Inferior parietal cortex (tissue), 1 donor: ENCODE measurements around the gene NEK4.

Experiments
- DNase-seq: peaks from one replicate; pipeline ENCODE4 v3.0.0-alpha.2; 2016; ENCODE audit errors: extremely low spot score

The NEK4 gene

DNA sequence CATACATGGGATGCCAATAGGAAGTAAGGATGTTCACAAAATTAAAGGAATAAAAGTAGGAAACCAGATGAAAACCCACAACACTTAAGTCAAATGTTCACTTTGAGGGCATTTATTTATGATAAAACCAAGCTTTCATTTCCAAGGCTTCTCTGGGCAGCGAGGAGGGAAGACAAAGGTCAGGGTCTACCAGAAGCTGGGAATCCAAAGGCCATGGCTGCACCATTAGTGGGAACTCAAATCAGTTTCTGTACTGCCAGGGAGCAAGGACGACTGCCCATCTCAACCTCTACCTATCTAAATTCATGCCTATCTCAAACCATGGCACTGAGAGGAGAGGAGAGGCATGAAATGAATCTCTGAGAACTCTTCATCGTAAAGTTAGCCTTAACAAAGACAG, 107.6 kb downstream of the NEK4 start:
- no peak for DNase-seq

DNA sequence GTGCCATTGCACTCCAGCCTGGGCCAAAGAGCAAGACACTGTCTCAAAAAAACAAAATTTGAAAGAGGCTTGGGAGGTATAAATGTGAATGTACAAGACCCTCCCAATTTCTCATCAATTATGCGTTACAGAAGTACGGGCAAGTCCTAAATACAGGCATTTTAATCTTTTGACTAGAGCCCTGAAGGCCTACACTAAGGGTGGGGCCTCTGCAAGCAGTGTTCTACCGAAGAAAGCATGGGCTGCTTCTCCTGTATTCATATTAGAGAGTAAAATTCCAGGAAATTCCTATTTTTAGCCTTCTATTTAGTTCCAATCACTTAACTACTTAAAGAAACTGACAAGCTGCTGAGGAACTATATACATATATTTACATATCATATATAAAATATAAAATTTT, 110.7 kb downstream of the NEK4 start:
- DNase-seq: no peak
